ENCODE data around the gene RAPGEF4. TPM values are rescaled to one million over a fixed set of nuclear protein-coding genes. Genes with fewer than 3 reads are reported as not detected.

The RAPGEF4 gene
- total and polyA plus RNA-seq, 2 of the 4 experiments (the other 2 are of a cell fraction): 1.7 to 3.2 TPM

- Histone ChIP-seq H3K79me1 (ENCODE audit: low read depth in 1 of 2, low read length in 2 of 2) (no peaks in the 10 kb centered on the region), H3K36me3 (ENCODE audit: control insufficient read depth, insufficient read depth, low read length) (no peaks in the 10 kb centered on the region), H3K9me1 (ENCODE audit: insufficient read depth, low read length) (no peaks in the 10 kb centered on the region), H4K91ac (ENCODE audit: insufficient read depth, low read depth, low read length) (no peak overlapping the region), H3K4ac (ENCODE audit: low read depth, low read length) (no peak overlapping the region), H4K5ac (ENCODE audit: low read depth, low read length) (no peak overlapping the region), H3K4me3 (ENCODE audit: insufficient read depth, low read depth, low read length) (no peak overlapping the region), H3K9ac (ENCODE audit: low read depth, low read length) (no peak overlapping the region), H3K56ac (ENCODE audit: extremely low read depth, insufficient read depth, low read length) (no peak overlapping the region), H2BK15ac (ENCODE audit: low read depth, low read length) (no peak overlapping the region), H4K8ac (ENCODE audit: low read depth in 2 of 2, low read length in 2 of 2) (no peak overlapping the region), H3K23ac (ENCODE audit: low read depth, low read length) (no peak overlapping the region), H3K18ac (ENCODE audit: low read depth, low read length) (no peak overlapping the region), H3K27me3 (ENCODE audit: control insufficient read depth, insufficient read depth, low read length) (peaks cover 5% of the 10 kb centered on the region; the same call in 1 of the 2 replicates), H3K4me2 (ENCODE audit: low read depth, low read length) (no peak overlapping the region), H2AK9ac (replicated peaks; ENCODE audit: low read depth, low read length, poor library complexity) (no peak overlapping the region), H3K27ac (ENCODE audit: insufficient read depth, low read length) (no peak overlapping the region), H2BK5ac (ENCODE audit: low read depth, low read length, poor library complexity, severe bottlenecking) (no peak overlapping the region), H2AFZ (replicated peaks; ENCODE audit: low read length, poor library complexity) (no peak overlapping the region), H2BK120ac (ENCODE audit: low read depth, low read length) (no peak overlapping the region), H3K4me1 (ENCODE audit: control insufficient read depth, insufficient read depth, low read length) (no peaks in the 10 kb centered on the region), H3K9me3 (ENCODE audit: control insufficient read depth, insufficient read depth, low read length) (no peaks in the 10 kb centered on the region), H2BK20ac (ENCODE audit: low read depth, low read length) (no peak overlapping the region), H2AK5ac (ENCODE audit: low read depth, low read length) (no peak overlapping the region), H3K14ac (replicated peaks; ENCODE audit: low read depth, low read length) (no peak overlapping the region), H4K20me1 (ENCODE audit: insufficient read depth, low read length) (no peaks in the 10 kb centered on the region)
- dilution Hi-C loops (cut with HindIII; ENCODE audit: low sequenced_read_pairs, unreplicated experiment): no loop called here
- CTCF ChIA-PET: no interaction called here
- ATAC-seq (ENCODE audit: low read depth) (no peak), DNase-seq (no peak)
- intact Hi-C loops (cut with micrococcal nuclease): no loop called here
- in situ Hi-C loops (cut with MboI; ENCODE audit: low sequenced_read_pairs): no loop called here
- no CpG with 5 or more reads among the region's 3 CpGs for WGBS, 2 experiments (ENCODE audit: extremely low coverage in 2 of 2, insufficient read length in 1 of 2)
- POLR2A ChIA-PET (ENCODE audit: unreplicated experiment): no interaction called here
- no TSS peak for BruUV-seq (replicated peaks)
- no peak for TF ChIP-seq RAD21 (IDR thresholded peaks at IDR 0.05; ENCODE audit: low read length)
- TF ChIP-seq USF2 (IDR thresholded peaks at IDR 0.05; ENCODE audit: low read depth, low read length): no peak
- TF ChIP-seq MXI1 (IDR thresholded peaks at IDR 0.05; ENCODE audit: borderline replicate concordance, low read depth, low read length): no peak
- no peak for TF ChIP-seq CTCF (conservative IDR thresholded peaks at IDR 0.05; ENCODE audit: low read depth, low read length)
- TF ChIP-seq BHLHE40 (IDR thresholded peaks at IDR 0.05; ENCODE audit: low read depth, low read length): no peak
- no peak for TF ChIP-seq RCOR1 (IDR thresholded peaks at IDR 0.05; ENCODE audit: insufficient replicate concordance, low read length)
- no peak for TF ChIP-seq MAFK (IDR thresholded peaks at IDR 0.05; ENCODE audit: low read depth, low read length)
- TF ChIP-seq CEBPB (IDR thresholded peaks at IDR 0.05; ENCODE audit: low read depth, low read length): no peak
- TF ChIP-seq RFX5 (IDR thresholded peaks at IDR 0.05; ENCODE audit: low read depth, low read length): no peak
- no peak for TF ChIP-seq SMC3 (IDR thresholded peaks at IDR 0.05; ENCODE audit: low read depth, low read length)
- TF ChIP-seq MAZ (IDR thresholded peaks at IDR 0.05; ENCODE audit: borderline replicate concordance, low read depth, low read length): no peak
- no peak for TF ChIP-seq CHD1 (IDR thresholded peaks at IDR 0.05; ENCODE audit: low read depth, low read length)
- no peak for TF ChIP-seq NFE2L2 (IDR thresholded peaks at IDR 0.05; ENCODE audit: low read depth, low read length)
Measured at GRCh38 chr2:172900871-172901270, 165.2 kb downstream of the RAPGEF4 start.

Data from IMR-90 (cell line).